GM12878 (cell line): ENCODE results near the gene MACF1. TPM values are rescaled to one million over a fixed set of nuclear protein-coding genes. Genes with fewer than 3 reads are reported as not detected.

ENCODE experiments used
- ATAC-seq: fragments of 200-7000 bp; cut with Tn5 transposase; 3 replicates; pipeline ENCODE4 v1.9.1; 2020; ENCODE audit warnings: mild to moderate bottlenecking, moderate library complexity
- BruUV-seq: library from RNA; stranded (reverse); fragments of 400-500 nt; replicated peaks from 2 replicates; lab custom pipeline; 2021; lab: Mats Ljungman, UMichigan
- CTCF ChIA-PET: fragments of 300-600 bp; sonication (Branson Sonifier 250); formaldehyde crosslinking; extraction: SDS; loops from one replicate; lab custom pipeline; 2021; ENCODE audit warnings: inconsistent platforms; lab: Yijun Ruan, JAX
- POLR2A ChIA-PET: fragments of 350-600 bp; formaldehyde crosslinking; extraction: SDS; loops from one replicate; lab custom pipeline; 2021; ENCODE audit warnings: inconsistent platforms; lab: Charles Lee
- RAD21 ChIA-PET: fragments of 300-600 bp; sonication (Branson Sonifier 250); formaldehyde crosslinking; loops from one replicate; lab custom pipeline; 2023; ENCODE audit warnings: antibody characterized with exemption; ENCODE audit not compliant: unreplicated experiment; lab: Charles Lee
- SMC1A ChIA-PET: fragments of 300-600 bp; sonication (Branson Sonifier 250); formaldehyde crosslinking; loops from one replicate; lab custom pipeline; 2023; ENCODE audit not compliant: unreplicated experiment, uncharacterized antibody; lab: Charles Lee
- DNase-seq: peaks from one replicate; pipeline ENCODE4 v3.0.0-alpha.2; 2011; ENCODE audit warnings: low read depth, low spot score
- FAIRE-seq: peaks from 3 replicates; lab custom pipeline; 2011; peaks lifted over from hg19 to GRCh38; lab: Jason Lieb, UNC
- H2AFZ ChIP-seq: 2 replicates; pipeline ENCODE4 v1.6.0; 2011; ENCODE audit warnings: low read depth, low read length, control low read depth; ENCODE audit not compliant: control insufficient read depth
- H3K27ac ChIP-seq: 2 replicates; pipeline ENCODE4 v1.5.1; 2011; ENCODE audit warnings: control low read depth; ENCODE audit not compliant: control insufficient read depth, insufficient read depth
- H3K27me3 ChIP-seq, 2 experiments: replicated peaks in 1 of 2; 2 replicates each; pipeline versions ENCODE4 v1.6.0 to v1.6.1; 2011; ENCODE audit warnings: low read length in 1 of 2; ENCODE audit not compliant: control insufficient read depth in 2 of 2, insufficient read depth in 2 of 2
- H3K36me3 ChIP-seq, 2 experiments: 2 replicates each; pipeline ENCODE4 v1.5.1; 2011; ENCODE audit warnings: low read length in 1 of 2; ENCODE audit not compliant: control insufficient read depth in 2 of 2, insufficient read depth in 2 of 2
- H3K4me1 ChIP-seq: 2 replicates; pipeline ENCODE4 v1.6.1; 2011; ENCODE audit warnings: mild to moderate bottlenecking, low read length, moderate library complexity, mixed read lengths; ENCODE audit not compliant: control insufficient read depth, insufficient read depth
- H3K4me2 ChIP-seq: 2 replicates; pipeline ENCODE4 v1.6.0; 2011; ENCODE audit warnings: control low read depth; ENCODE audit not compliant: control insufficient read depth, insufficient read depth
- H3K4me3 ChIP-seq: fragments of 200-600 bp; sonication (generic); 2 replicates; pipeline ENCODE4 v1.5.1; 2016
- H3K79me2 ChIP-seq: 2 replicates; pipeline ENCODE4 v1.6.0; 2011; ENCODE audit warnings: low read length; ENCODE audit not compliant: control insufficient read depth, insufficient read depth
- H3K9ac ChIP-seq: 2 replicates; pipeline ENCODE4 v1.8.0; 2011; ENCODE audit warnings: low read length, control low read depth, mixed read lengths; ENCODE audit not compliant: control insufficient read depth, insufficient read depth
- H3K9me3 ChIP-seq: replicated peaks from 3 replicates; pipeline ENCODE4 v1.5.1; 2011; ENCODE audit warnings: mild to moderate bottlenecking, low read length; ENCODE audit not compliant: control insufficient read depth, insufficient read depth
- H4K20me1 ChIP-seq: 2 replicates; pipeline ENCODE4 v1.6.0; 2011; ENCODE audit not compliant: control insufficient read depth, insufficient read depth
- BCL11A ChIP-seq: IDR thresholded peaks from 2 replicates; pipeline ENCODE4 v1.6.1; 2011; ENCODE audit warnings: low read depth, low read length
- CBX3 ChIP-seq: fragments of 200-600 bp; sonication (generic); IDR thresholded peaks from 2 replicates; pipeline ENCODE4 v1.6.1; 2016; ENCODE audit warnings: low read depth, borderline replicate concordance
- MXI1 ChIP-seq: fragments of 150-350 bp; IDR thresholded peaks from 2 replicates; pipeline ENCODE4 v1.6.1; 2011; ENCODE audit warnings: low read depth, mild to moderate bottlenecking, inconsistent platforms, low read length, improper control_type of control experiment
- MYB ChIP-seq: fragments of 150-350 bp; IDR thresholded peaks from 2 replicates; pipeline ENCODE4 v1.6.1; 2014; ENCODE audit warnings: mild to moderate bottlenecking, low read depth, low read length, borderline replicate concordance
- SRF ChIP-seq, 2 experiments: IDR thresholded peaks; 2 replicates each; pipeline ENCODE4 v1.6.1; 2011; ENCODE audit warnings: low read depth in 2 of 2, low read length in 2 of 2, mild to moderate bottlenecking in 1 of 2, moderate library complexity in 1 of 2
- ZNF622 ChIP-seq: fragments of 450-650 bp; IDR thresholded peaks from 2 replicates; pipeline ENCODE4 v1.6.1; 2017; ENCODE audit warnings: mild to moderate bottlenecking, inconsistent platforms
- WGBS: methylation state at CpG from one replicate; pipeline ENCODE4 v1.1.6; 2016; ENCODE audit warnings: low lambda C conversion rate; ENCODE audit not compliant: insufficient replicate concordance, insufficient coverage; ENCODE audit errors: missing lambda C conversion rate; 5-methylcytosine and 5-hydroxymethylcytosine counted together
- in situ Hi-C: fragments of 300-500 bp; cut with MboI; formaldehyde crosslinking; loops from 9 replicates; pipeline ENCODE4 v1.14.3; 2018; ENCODE audit warnings: mixed read lengths
- intact Hi-C: fragments of 100-400 bp; cut with micrococcal nuclease; formaldehyde crosslinking; loops from one replicate; pipeline ENCODE4 v1.14.2; 2022; ENCODE audit not compliant: unreplicated experiment
- polyA plus RNA-seq, 11 experiments: library from polyadenylated mRNA; depleted of rRNA in 4 of 11; unstranded in 6 of 11; stranded (reverse) in 5 of 11; fragments of >200 nt; fragmentation: Nextera tagmentation in 4 of 11; fragmentation: Illumina TruSeq in 1 of 11; extraction: Ambion mirVana in 4 of 11; extraction: Trizol in 1 of 11; gene quantifications; 1 replicate in 1 of 11; 2 replicates in 10 of 11; pipeline versions ENCODE4 v1.2.1 to v1.2.3, GENCODE V29; 2011 to 2016; ENCODE audit warnings: inconsistent platforms in 2 of 11, missing spikeins in 2 of 11, low read depth in 1 of 11
- total RNA-seq, 4 experiments: library from RNA; depleted of rRNA in 3 of 4; stranded (reverse); fragments of >200 nt in 3 of 4; fragmentation: Illumina TruSeq in 1 of 4; extraction: Trizol in 1 of 4; gene quantifications; 2 replicates each; pipeline versions ENCODE4 v1.2.1 to v1.2.3, GENCODE V29; 2013 to 2021
- TF ChIP-seq, protein P1 (sequence below): IDR thresholded peaks from 2 replicates; pipeline ENCODE4 v1.6.1; 2011; ENCODE audit warnings: low read depth, low read length, improper control_type of control experiment, borderline replicate concordance

The MACF1 gene
- total and polyA plus RNA-seq, 10 of the 15 experiments (the other 5 are each of a cell fraction or from before 2014, with no cell fraction given), result 15.5 to 201 (median 76.9) TPM

DNA sequence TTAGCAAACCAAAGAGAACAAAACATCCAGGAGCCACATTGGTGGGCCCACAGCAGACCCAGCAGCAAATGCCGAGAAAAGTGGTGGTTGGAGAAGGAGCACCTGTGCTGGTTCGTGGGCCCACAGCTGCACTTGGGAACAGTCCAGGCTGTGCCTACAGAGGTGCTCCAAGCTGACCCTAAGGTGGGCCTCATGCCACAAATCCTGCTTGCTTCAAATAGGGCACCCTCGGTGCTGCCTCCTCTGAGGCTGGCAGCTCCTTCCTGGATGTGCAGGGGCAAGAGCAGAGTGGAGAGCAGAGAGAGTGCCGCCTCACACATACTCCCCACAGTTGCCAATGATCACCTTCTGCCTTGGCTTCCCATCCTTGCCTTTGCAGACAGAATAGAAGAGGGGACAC is 327.0 kb downstream of the MACF1 start:
- in situ Hi-C loops, result no loop called here
- BruUV-seq, result no TSS peak
- no peaks in the 10 kb centered on the region for H3K9me3 ChIP-seq
- WGBS, result 93% methylated on average over 4 of the region's 4 CpGs
- no peak for FAIRE-seq
- no peak for ATAC-seq
- no peaks in the 10 kb centered on the region for H3K79me2 ChIP-seq
- H3K4me3 ChIP-seq, result no peak overlapping the region
- intact Hi-C loops, result no loop called here
- H2AFZ ChIP-seq, result no peak overlapping the region
- H3K9ac ChIP-seq, result no peak overlapping the region
- ChIA-PET POLR2A (no interaction called here), SMC1A (no interaction called here), RAD21 (no interaction called here), CTCF (interaction anchor here (4.2 kb wide), 1 partner anchor 7 kb away, joined by 21 read pairs; no protein-coding TSS in a partner anchor)
- no peak for DNase-seq
- TF ChIP-seq, protein P1, sequence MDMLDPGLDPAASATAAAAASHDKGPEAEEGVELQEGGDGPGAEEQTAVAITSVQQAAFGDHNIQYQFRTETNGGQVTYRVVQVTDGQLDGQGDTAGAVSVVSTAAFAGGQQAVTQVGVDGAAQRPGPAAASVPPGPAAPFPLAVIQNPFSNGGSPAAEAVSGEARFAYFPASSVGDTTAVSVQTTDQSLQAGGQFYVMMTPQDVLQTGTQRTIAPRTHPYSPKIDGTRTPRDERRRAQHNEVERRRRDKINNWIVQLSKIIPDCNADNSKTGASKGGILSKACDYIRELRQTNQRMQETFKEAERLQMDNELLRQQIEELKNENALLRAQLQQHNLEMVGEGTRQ, result no peak
- TF ChIP-seq BCL11A, result no peak
- TF ChIP-seq CBX3, result no peak
- TF ChIP-seq ZNF622, result no peak
- TF ChIP-seq MXI1, result no peak
- TF ChIP-seq MYB, result no peak
- H3K4me2 ChIP-seq, result no peak overlapping the region
- H4K20me1 ChIP-seq, result no peaks in the 10 kb centered on the region
- no peaks in the 10 kb centered on the region for H3K27me3 ChIP-seq
- no peak overlapping the region for H3K27ac ChIP-seq
- peaks cover 0 to 7% of the 10 kb centered on the region in 2 experiments; a peak in 2 of 4 replicates for H3K36me3 ChIP-seq
- H3K4me1 ChIP-seq, result peaks cover 3% of the 10 kb centered on the region

DNA sequence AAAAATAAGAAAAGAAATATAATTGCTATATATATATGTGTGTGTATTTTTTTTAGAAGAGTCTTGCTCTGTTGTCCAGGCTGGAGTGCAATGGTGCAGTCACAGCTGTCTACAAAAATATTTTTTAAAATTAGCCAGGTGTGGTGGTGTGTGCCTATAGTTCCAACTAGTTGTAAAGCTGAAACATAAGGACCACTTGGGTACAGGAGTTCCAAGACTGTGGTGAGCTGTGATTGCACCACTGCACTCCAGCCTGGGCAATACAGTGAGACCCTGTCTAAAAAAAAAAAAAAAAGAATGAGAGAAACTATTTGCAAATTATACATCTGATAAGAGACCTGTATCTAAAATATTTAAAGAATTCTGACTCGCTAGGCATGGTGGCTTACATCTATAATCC is 328.9 kb downstream of the MACF1 start:
- Histone ChIP-seq H3K79me2 (no peaks in the 10 kb centered on the region), H3K4me2 (no peak overlapping the region), H3K27ac (no peak overlapping the region), H3K36me3 (peaks cover 0 to 3% of the 10 kb centered on the region in 2 experiments; a peak in 1 of 4 replicates), H3K9me3 (no peaks in the 10 kb centered on the region), H2AFZ (no peak overlapping the region)
- in situ Hi-C loops (no loop called here), intact Hi-C loops (no loop called here)
- 100% methylated on average over 1 of the region's 1 CpG for WGBS
- DNase-seq, result no peak
- ChIA-PET SMC1A (interaction anchor here (1.1 kb wide), 1 partner anchor 375 kb away, joined by 3 read pairs; no protein-coding TSS in a partner anchor), RAD21 (no interaction called here)
- no peak for ATAC-seq
- no peak for TF ChIP-seq SRF (IDR thresholded peaks at IDR 0.05; ENCODE audit: low read depth in 2 of 2, low read length in 2 of 2)
- TF ChIP-seq, all 136 proteins: peak for 0
- no peaks in the 10 kb centered on the region for H3K27me3 ChIP-seq
- H3K9ac ChIP-seq, result no peak overlapping the region
- H3K4me3 ChIP-seq, result no peak overlapping the region
- ChIA-PET CTCF (no interaction called here), POLR2A (interaction anchor here (0.6 to 0.7 kb wide), 2 partner anchors 52 to 103 kb away, joined by 3 to 4 read pairs; no protein-coding TSS in a partner anchor)
- H3K4me1 ChIP-seq, result no peaks in the 10 kb centered on the region
- no TSS peak for BruUV-seq
- H4K20me1 ChIP-seq, result no peaks in the 10 kb centered on the region
- FAIRE-seq, result no peak

Other genes starting within 250 kb of the MACF1 start
- gene AKIRIN1, start 213.4 kb upstream of the MACF1 start, total RNA-seq (2014; rRNA removed), result 46.0 and 49.2 TPM in 2 replicates
- 44.4 and 47.6 TPM in 2 replicates for gene AKIRIN1, start 213.4 kb upstream of the MACF1 start, total RNA-seq (2014; rRNA removed; fragmentation: Illumina TruSeq; extraction: Trizol)
- gene AKIRIN1, start 213.4 kb upstream of the MACF1 start, total RNA-seq (2021), result 46.1 and 46.4 TPM in 2 replicates
- gene AKIRIN1, start 213.4 kb upstream of the MACF1 start, polyA plus RNA-seq (2011; rRNA removed), result 72.3 and 83.8 TPM in 2 replicates
- 60.1 and 80.9 TPM in 2 replicates for gene AKIRIN1, start 213.4 kb upstream of the MACF1 start, polyA plus RNA-seq (2014; fragmentation: Illumina TruSeq; extraction: Trizol)
- 10 to 100 TPM in 1 of 2 experiments, 1 to 10 TPM in 1; 7.5 to 16.3 TPM for gene AKIRIN1, start 213.4 kb upstream of the MACF1 start, polyA plus RNA-seq (2014; fragmentation: Nextera tagmentation; extraction: Ambion mirVana)
- 47.3 and 53.2 TPM in 2 replicates for gene AKIRIN1, start 213.4 kb upstream of the MACF1 start, polyA plus RNA-seq (2014; rRNA removed)
- gene AKIRIN1, start 213.4 kb upstream of the MACF1 start, polyA plus RNA-seq (2016; fragmentation: Nextera tagmentation; extraction: Ambion mirVana), result 10 to 100 TPM; 59.5 to 66.5 TPM
- 489 and 509 TPM in 2 replicates for gene NDUFS5, start 178.3 kb upstream of the MACF1 start, total RNA-seq (2014; rRNA removed)
- 562 and 579 TPM in 2 replicates for gene NDUFS5, start 178.3 kb upstream of the MACF1 start, total RNA-seq (2014; rRNA removed; fragmentation: Illumina TruSeq; extraction: Trizol)
- gene NDUFS5, start 178.3 kb upstream of the MACF1 start, total RNA-seq (2021), result 240 and 265 TPM in 2 replicates
- 792 and 854 TPM in 2 replicates for gene NDUFS5, start 178.3 kb upstream of the MACF1 start, polyA plus RNA-seq (2011; rRNA removed)
- gene NDUFS5, start 178.3 kb upstream of the MACF1 start, polyA plus RNA-seq (2014; fragmentation: Illumina TruSeq; extraction: Trizol), result 870 and 924 TPM in 2 replicates
- 1,000 to 10,000 TPM; 1,576 to 1,578 TPM for gene NDUFS5, start 178.3 kb upstream of the MACF1 start, polyA plus RNA-seq (2014; fragmentation: Nextera tagmentation; extraction: Ambion mirVana)
- gene NDUFS5, start 178.3 kb upstream of the MACF1 start, polyA plus RNA-seq (2014; rRNA removed), result 560 and 672 TPM in 2 replicates
- gene NDUFS5, start 178.3 kb upstream of the MACF1 start, polyA plus RNA-seq (2016; fragmentation: Nextera tagmentation; extraction: Ambion mirVana), result 1,000 to 10,000 TPM in 1 of 2 experiments, 100 to 1,000 TPM in 1; 982 to 1,132 TPM